8988T (cell line): Measurements from ENCODE around the gene SLC11A2.
"Not testable (repeated sequence)": the region's sequence is repeated elsewhere in the genome, so short reads cannot be mapped to it uniquely, and the experiment has no call there.

ENCODE experiments used
- DNase-seq: peaks from one replicate; pipeline ENCODE4 v3.0.0; 2011

The SLC11A2 gene

DNA sequence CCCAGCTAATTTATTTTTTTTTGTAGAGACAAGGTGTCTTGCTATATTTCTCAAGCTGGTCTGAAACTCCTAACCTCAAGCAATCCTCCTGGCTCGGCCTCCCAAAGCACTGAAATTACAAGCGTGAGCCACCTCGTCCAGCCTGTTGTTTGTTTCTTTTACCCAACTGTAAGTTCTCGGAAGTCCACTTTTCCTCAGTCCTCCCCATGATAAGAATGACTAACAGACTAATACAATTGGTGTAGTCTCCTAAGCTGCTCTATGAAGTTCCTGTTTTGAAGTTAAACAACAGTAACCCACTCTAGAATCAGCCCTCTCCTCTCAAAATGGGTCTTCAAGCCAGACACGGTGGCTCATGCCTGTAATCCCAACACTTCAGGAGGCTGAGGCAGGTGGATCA lies 37.3 kb downstream of the SLC11A2 start:
- DNase-seq, result no peak

DNA sequence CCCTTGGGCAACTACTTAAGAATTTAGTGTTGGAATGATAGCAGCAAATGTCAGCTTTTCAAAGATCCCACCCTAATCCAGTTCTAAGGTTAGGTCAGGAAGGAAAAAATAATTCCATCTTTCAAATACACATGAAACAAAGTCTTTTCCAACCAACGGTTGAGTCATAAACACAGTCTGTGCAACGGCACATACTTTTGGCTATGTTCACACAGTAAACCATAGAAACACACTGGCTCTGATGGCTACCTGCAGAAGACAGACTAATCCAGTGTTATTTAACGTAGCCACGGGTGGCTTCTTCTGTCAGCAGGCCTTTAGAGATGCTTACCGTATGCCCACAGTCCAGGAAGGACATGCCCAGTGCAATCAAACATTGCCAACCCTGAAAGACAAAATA lies 38.1 kb downstream of the SLC11A2 start:
- DNase-seq, result no peak

DNA sequence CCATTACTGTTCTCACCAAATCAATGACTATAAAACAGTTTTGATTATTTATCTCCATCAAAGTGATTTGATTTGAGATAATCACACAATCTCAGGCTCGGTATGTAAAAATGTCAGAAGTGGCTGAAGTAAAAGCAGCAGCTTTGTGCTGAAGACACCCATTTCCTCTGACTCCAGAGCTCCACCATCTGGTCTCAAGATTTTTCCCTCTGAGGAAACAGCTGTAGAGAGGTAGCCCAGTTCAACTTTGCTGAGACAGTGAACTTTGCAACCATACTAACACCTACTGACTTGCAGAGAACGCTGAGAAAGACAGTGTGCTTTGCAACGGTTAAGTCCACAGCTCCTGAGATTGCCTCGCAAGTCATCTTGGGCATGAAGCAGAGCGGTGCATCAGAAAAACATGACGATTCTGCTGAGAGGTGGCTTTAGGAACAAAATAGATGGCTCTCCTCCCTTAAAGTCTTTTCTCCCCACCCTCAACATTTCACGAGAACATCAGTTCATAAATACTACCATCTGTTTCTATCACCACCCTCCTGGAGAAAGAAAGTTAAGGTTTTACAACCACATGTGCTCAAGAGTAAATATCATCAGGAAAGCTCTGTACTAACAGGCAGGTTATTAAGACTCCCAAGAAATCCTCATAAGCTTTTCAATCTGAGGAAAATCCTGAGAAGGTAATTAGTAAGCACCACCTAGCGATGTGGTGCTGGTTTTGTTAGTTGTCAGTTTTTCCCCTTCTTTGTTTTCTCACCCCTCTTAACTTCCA lies 39.0 kb downstream of the SLC11A2 start:
- no peak for DNase-seq

DNA sequence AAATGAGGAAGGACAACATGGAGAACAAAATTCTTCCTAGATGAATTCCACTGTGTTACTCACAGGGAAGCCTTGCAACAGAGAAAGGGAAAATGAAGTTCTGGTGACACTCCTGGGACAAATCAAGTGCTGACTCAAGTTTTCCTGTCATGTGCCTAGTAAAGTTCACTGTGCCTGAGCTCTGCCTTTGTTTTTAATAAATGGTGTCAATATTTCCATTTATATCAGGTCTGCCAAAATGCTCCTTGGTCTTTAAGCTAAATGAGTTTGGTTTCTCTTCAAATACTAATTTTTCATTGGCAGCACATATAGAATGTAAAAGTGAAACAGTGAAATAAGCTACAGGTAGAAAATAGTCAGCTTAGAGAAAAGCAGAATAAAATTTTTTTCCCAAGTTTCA lies 40.9 kb downstream of the SLC11A2 start:
- DNase-seq, result no peak

DNA sequence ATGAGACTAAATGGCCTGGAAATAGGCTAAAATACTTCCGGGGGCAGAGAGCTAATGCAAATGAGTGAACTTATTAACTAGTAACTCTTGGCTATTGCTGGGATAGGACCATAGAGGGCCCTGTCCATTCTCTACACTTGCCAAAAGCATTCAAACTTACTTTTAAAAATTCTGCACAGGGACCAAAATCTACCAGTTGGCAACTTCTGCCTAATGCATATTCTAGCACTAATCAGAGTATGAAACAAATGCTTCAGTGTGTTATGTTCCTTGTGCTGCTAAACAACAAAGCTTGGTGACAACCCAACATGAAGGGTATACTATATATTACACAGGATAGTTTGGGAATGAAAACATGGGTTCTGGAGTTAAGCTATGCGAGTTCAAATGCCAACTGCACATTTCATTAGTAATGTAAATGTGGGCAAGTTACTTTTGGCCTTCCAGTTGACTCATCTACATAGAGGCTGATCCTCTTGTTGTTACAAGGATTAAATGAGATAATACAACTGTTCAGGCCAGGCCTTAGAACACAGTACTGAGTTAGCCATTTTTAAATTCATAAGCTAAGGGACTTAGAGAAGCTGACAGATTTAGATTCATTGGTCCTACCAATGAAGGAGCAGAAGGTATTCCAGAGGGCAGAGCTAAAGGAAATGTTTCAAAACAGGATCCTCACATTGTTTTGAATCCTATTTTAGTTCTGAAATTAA lies 41.4 kb downstream of the SLC11A2 start:
- no peak for DNase-seq

DNA sequence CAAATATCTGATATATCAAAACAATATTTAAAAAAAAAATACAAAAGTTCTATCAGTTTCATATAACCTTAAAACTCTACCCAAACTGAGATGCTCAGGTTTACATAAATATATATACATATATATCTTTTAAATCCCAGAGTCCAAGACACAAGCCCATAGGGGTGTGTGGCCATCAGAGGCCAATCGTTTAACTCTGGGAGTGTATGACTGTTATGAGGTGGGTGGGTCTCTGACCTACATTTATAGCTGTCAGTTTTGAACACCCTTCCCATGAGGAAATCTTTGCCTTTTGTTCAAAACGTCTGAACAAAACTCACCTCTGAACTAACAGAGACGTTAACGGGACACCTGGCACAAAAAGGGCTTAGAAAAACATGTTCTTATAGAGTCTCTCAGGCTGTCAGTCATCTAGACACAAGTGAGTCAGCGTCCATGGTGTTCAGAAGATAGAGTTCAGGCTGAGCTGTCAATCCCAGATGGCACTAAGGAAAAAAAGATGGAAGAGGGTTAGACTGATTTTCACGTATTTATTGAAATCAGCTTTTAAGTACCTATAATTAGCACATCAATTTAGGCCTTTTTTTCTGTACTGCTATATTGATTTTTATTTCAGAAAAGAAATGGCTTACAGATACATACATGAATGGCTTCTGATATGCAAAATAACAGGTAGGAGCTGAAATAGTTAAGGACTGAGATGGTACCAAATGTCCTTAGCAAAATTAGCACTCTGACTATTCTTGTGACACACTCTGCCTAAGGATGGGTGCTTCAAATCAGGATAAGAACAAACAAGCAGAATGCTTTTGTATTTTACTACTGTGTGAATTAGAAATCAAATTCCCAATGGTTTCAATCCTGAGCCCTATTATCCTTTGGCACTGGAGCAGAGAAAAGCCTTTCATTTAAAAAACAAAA lies 44.6 kb downstream of the SLC11A2 start:
- DNase-seq, result no peak

DNA sequence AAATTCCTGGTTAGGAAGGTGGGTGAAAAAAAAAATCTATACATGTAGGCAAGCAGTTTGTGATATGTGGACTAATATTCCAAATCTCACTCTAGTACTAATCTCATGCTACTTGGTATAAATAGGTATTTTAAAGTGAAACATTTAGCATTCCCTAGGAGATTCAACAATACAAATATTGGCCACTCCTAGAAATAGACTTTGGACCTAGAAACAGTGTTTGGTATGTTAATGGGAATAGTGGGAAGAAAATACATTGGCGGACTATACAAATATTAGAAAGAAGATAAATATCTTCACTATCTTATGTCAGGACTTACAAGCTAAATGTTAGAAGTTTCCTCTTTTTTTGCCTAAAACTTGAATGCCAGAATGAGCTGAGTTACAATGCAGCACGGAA lies 45.6 kb downstream of the SLC11A2 start:
- no peak for DNase-seq

DNA sequence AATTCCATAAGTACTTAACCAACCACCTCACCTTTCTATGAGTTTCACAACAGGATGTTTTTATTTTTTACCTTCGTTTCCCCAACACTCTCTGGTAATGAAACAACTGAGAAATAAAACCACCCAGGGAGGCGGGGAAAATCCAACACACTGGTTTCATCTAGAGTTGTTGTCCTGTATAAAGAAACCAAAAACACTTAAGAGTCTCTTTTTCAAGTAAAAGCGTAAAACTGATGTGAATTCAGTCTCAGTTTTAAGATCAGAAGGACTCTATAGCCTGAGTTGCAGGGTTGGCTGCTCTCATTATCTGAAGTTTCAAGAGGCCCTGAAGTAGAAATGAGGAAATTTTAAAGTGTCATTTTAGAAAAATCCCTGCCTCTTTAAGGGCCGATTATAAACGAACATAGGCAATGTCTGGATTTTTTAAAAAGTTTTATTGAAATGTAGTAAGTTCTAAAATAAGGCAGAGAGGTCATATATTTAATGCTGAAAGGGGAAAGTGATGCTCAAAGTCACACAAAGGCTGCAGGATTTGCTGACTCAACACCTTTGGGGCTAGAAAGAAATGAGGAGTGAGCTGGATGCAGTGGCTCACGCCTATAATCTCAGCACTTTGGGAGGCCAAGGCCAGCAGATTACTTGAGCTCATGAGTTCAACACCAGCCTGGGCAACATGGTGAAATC lies 46.7 kb downstream of the SLC11A2 start:
- DNase-seq, result no peak

DNA sequence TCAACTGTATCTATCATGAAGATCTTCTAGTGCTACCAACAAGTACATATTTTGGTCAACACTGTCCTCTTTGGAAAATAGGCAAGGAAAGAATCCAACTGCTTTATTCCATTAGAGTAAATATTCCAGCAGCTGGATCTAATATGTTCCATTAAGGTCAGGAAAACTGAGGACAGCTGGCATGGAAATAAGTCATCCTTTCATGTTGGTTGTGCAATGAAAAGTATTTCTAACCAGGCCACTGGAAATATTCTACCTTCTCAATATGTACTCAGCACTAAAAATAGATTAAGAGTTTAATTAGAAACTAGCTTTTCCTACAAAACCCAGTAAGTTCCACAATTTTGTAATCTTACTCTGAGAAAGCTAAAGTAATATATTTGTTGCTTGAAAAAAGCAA lies 54.2 kb downstream of the SLC11A2 start:
- DNase-seq, result no peak

DNA sequence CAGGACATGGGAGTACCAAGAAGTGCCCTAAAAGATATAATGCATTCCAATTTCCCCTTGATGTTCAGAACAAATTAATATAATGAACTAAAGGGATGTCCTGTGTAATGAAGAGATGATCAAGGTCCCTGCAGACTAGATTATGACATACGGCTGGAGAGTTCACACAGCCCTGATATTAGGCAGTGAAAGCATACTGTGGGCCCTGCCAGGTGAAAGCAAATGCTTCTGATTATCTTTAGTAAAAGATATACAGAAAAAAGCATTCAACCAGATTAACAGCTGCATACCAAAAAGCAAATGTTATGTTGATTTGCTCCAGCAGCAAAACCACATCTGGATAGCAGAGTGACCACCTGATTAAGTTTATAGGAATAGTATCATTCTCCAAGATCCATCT lies 61.8 kb downstream of the SLC11A2 start:
- DNase-seq, result no peak

DNA sequence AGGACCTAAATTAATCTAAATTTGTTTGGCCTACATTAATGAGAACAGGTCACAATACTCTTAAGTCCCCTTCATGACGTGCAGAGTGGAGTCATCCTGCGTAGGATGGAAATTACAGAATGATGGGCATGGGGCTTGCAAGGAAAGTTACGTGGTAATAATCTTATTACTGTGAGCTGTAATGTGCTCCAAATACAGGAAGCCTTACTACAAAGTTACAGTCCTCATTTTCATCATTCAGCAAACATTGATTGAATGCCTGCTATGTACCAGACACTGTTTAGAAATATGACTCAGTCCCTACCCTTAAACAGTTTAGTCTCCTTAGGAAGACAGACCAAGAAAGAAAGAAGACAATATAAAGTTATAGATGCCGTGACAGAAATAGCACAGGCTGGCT lies 64.5 kb downstream of the SLC11A2 start:
- no peak for DNase-seq

DNA sequence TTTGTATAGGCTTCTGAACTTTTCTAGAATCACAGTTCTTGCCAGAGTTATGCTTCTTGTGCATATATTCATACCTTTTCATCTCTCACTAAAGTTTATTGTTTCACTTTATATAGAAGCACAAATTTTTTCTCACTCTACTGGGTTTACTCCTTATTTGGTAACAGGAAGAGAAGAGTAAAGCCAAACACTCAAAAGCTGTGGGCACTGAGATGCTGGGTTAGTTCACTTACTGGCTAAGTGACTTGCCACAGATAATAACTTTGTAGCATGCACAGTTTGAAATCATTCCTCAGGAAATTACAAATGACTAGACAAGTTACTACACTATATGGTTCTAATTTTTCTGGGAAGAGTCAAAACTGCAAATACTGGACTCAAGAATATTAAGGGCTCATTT lies 66.1 kb downstream of the SLC11A2 start:
- no peak for DNase-seq

DNA sequence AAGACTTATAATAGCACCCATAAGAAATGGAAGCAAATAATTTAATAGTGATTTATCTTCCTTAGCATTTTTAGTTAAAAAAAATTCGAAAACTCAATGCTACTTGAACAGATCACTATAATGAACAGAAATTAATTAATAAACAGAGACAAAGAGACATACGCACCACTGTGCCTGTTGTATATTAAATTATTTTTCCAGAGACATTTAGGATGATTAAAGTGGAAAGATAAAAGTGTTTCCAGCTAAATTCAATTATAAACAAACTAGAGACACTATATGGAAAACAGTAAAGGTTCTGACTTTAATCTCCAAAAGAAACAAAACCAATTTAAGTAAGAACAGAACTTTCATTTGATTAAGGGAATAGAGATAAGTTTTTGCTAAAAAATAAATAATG lies 70.5 kb downstream of the SLC11A2 start:
- no peak for DNase-seq

DNA sequence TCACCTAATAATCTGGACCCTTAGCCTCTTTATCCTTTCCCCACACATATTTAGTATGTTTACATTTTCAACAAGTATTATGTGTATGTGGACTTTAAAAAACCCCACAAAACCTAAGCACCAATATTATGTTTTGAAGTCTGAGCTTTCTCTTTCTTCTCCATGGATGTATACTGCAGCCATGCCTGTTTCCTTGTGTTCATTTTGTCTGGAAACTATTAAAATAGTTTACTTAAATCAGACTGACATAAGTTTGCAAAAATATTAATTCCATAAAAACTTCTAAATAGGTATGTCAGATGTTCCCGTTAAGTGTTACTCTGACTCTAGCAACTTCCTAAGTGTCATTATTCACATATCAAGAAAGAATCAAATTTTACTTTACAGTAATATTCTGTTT lies 70.9 kb downstream of the SLC11A2 start:
- no peak for DNase-seq

DNA sequence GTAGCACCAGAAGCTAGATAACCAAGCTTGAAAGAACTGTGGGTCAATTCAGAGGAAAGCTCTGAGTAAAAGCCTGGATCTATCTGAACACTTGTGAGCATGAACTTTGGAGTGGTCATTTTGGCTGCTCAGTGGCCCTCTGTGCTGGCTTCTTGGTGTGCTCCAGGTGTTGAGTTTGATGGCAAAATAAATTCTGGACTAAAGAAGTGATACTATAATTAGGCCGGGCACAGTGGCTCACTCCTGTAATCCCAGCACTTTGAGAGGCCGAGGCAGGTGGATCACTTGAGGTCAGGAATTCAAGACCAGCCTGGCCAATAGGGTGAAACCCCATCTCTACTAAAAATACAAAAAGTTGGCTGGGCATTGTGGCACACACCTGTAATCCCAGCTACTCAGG lies 71.4 kb downstream of the SLC11A2 start:
- not testable (repeated sequence) for DNase-seq

DNA sequence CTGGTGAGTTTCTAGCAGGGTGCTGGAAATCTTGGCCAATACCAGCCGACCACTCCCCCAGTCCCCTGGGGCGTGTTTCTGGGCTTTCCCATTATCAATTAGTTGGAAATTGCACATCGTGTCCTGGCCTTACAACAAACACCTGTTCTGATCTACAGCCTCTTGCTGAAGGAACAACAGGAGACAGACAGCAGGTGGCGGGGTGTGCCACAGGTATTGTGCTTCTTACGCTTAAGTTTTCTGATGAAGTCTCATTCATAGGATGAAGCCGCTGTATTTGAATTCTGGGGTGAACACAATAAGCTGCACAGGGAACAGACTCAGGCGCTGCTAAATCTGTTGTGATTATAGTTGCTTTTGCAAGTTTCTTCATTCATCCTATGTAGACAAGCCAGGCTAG lies 73.1 kb downstream of the SLC11A2 start:
- no peak for DNase-seq

DNA sequence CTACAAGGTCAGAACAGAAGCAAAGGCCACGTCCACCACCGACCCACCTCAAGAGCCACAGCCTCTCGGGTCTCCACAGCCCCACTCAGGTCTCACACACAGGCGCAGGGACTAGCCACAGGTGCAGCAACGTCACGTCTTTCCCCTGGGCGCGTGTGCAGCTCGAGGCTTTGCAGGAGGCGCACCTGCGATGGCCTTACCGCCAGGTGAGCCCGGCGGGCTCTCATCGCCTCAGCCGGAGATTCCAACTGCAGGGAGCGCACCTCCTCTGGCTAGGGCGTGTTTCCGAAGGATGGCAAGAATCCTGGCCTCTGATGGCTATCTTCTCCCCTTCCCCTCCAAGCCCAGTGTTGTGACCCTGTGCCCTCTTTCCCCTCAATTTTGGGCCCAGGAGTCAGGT lies 73.7 kb downstream of the SLC11A2 start, which contains the start of gene HIGD1C:
HIGD1C (plus strand) TSS at position 35 of the 400 bp plus-strand sequence. CDS start 1,455 bp downstream, outside the sequence.
- DNase-seq, result no peak

DNA sequence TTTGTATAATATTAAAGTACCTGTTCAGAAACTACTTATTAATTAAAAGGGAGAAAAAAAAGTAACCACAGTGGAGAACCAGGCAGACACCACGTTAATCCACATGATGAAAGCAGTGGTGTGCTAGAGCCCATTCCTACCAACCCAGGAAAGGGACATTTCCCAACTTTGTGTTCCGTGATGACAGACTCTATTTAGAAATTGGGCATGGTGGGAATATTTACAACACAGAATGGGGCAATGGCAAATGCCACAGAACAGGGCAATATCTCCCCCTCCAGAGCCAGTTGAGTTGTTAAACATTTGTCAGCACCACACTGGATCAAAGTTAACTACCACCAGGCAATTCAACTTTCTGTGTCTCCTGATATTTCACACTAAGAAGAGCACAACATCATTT lies 75.1 kb downstream of the SLC11A2 start:
- DNase-seq, result no peak

DNA sequence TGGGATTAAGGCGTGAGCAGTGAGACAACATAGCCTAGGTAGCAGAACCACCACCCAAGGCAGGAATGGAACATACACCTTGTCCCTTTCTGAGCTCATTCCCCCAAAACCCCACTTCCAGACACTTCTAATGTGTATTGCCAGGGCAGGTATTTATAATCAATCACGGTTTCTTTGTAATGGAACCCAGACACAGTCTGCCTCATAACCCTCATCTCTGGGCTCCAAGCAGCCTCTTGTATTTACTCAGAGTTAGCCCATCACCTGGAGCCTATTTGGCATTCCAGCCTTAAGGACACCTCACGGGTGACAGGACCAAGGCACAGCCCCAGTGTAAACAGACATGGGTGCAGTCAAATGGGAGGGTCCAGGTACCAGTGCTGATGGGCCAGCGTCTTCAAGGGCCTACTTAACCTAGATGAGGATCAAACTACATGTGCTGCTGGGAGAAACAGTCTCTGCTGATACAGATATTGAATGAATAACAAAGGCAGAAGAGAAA lies 76.3 kb downstream of the SLC11A2 start:
- no peak for DNase-seq

DNA sequence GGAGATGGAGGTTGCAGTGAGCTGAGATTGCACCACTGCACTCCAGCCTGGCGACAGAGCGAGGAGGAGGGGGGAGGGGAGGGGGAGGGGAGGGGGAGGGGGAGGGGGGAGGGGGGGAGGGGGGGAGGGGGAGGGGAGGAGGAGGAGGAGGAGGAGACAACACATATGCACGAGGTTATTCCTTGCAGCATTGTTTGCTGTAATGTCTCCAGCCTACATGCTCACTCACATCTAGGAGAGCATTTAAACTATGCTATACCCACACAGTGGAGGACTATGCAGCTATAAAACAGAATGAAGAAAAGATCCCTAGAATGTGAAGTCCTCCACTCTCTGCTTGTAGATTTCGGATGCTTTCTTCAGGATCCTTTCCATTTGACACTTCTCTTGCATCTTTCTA lies 77.4 kb downstream of the SLC11A2 start:
- DNase-seq, result no peak

DNA sequence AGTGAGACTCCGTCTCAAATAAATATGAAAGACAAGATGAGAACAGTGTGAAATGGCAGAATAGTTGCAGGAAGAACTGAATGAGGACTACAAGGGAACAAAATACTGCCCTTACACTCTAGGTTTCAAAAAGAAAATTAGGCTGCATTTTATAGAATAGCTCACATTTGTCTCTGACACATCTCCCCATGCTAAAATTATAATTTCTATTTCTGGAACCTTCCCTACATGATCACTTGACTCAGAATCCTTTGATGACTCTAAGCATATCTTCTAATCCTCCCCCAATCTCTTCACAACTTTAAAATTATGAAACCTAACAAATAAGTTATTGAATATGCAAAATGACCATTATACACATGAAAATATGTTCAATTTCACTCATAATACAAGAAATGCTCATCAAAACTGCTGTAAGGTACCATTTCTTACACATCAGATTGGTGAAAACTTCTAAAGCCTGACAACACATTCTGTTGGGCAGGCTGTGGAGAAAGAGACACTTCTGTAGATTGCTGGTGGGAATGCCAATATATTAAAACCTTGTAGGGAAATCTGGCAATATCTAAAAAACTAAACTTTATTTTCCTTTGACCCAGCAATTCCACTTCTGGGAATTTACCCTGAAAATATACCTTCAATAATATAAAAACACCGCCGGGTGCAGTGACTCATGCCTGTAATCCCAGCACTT lies 78.1 kb downstream of the SLC11A2 start:
- DNase-seq, result no peak

DNA sequence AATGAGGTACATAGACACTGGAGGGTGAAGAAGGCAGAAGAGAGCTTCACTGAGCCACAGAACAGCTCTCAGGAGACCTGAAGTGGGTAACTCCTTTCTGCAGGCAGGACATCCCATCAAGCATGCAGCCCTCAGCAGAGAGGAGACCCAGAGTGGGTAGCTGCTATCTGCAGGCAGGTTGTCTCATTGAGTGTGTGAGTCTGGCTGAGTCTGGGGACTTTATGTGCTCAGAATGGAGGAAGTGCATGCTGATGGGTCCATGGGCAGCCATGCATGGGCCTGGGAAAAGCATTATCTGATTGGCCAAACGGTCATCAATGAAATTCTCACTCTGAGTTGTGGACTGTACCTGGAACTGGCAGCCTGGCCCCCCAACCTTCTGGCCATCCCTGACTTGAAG lies 88.5 kb downstream of the SLC11A2 start:
- no peak for DNase-seq
